ENCODE data around the gene GPR3.

GPR3 gene

GRCh38 chr1:27348861-27349783 lies 43.3 kb upstream of the GPR3 start:
- TF ChIP-seq CTCF (conservative IDR thresholded peaks at IDR 0.05; ENCODE audit: low read length), result no peak
- no peak for TF ChIP-seq EZH2phosphoT487 (IDR thresholded peaks at IDR 0.05; ENCODE audit: borderline replicate concordance)
- Histone ChIP-seq H3K9me3 (ENCODE audit: insufficient read depth, low read depth, low read length) (no peaks in the 10 kb centered on the region), H3K9me2 (replicated peaks; ENCODE audit: low read depth, low read length) (no peaks in the 10 kb centered on the region), H3K36me3 (ENCODE audit: insufficient read depth, low read length) (peaks cover 5% of the 10 kb centered on the region; the same call in 1 of the 2 replicates), H3K4me3 (ENCODE audit: low read length, poor library complexity, severe bottlenecking) (no peak overlapping the region), H3K27me3 (ENCODE audit: insufficient read depth, low read length, poor library complexity, severe bottlenecking) (no peaks in the 10 kb centered on the region), H2AFZ (ENCODE audit: low read length) (no peak overlapping the region), H3K79me2 (ENCODE audit: insufficient read depth, low read length) (peaks cover 19% of the 10 kb centered on the region; the same call in 1 of the 2 replicates), H3K4me1 (ENCODE audit: insufficient read depth, low read length, poor library complexity, severe bottlenecking) (peaks cover 12% of the 10 kb centered on the region), H3K4me2 (ENCODE audit: low read depth, low read length, poor library complexity, severe bottlenecking) (no peak overlapping the region), H3F3A (ENCODE audit: low read depth) (no peaks in the 10 kb centered on the region), H3K9ac (ENCODE audit: low read depth, low read length, poor library complexity, severe bottlenecking) (no peak overlapping the region), H4K20me1 (ENCODE audit: insufficient read depth, low read length, poor library complexity, severe bottlenecking) (no peaks in the 10 kb centered on the region)

- Histone ChIP-seq H3K27me3 (ENCODE audit: insufficient read depth, low read length, poor library complexity, severe bottlenecking) (no peaks in the 10 kb centered on the region), H3K9ac (ENCODE audit: low read depth, low read length, poor library complexity, severe bottlenecking) (no peak overlapping the region), H4K20me1 (ENCODE audit: insufficient read depth, low read length, poor library complexity, severe bottlenecking) (no peaks in the 10 kb centered on the region), H3K79me2 (ENCODE audit: insufficient read depth, low read length) (peaks cover 12% of the 10 kb centered on the region; the same call in 1 of the 2 replicates), H3F3A (ENCODE audit: low read depth) (no peaks in the 10 kb centered on the region), H3K4me3 (ENCODE audit: low read length, poor library complexity, severe bottlenecking) (no peak overlapping the region), H3K4me2 (ENCODE audit: low read depth, low read length, poor library complexity, severe bottlenecking) (no peak overlapping the region), H3K9me2 (replicated peaks; ENCODE audit: low read depth, low read length) (no peaks in the 10 kb centered on the region), H3K36me3 (ENCODE audit: insufficient read depth, low read length) (peaks cover 5% of the 10 kb centered on the region; the same call in 1 of the 2 replicates), H2AFZ (ENCODE audit: low read length) (no peak overlapping the region), H3K4me1 (ENCODE audit: insufficient read depth, low read length, poor library complexity, severe bottlenecking) (peaks cover 7% of the 10 kb centered on the region), H3K9me3 (ENCODE audit: insufficient read depth, low read depth, low read length) (no peaks in the 10 kb centered on the region)
- TF ChIP-seq CTCF (conservative IDR thresholded peaks at IDR 0.05; ENCODE audit: low read length), result no peak
- no peak for TF ChIP-seq EZH2phosphoT487 (IDR thresholded peaks at IDR 0.05; ENCODE audit: borderline replicate concordance)
These were observed 42.4 kb upstream of the GPR3 start for GRCh38 chr1:27349784-27350662.

GRCh38 chr1:27350663-27351540 lies 41.5 kb upstream of the GPR3 start:
- no peak for TF ChIP-seq EZH2phosphoT487 (IDR thresholded peaks at IDR 0.05; ENCODE audit: borderline replicate concordance)
- Histone ChIP-seq H3K4me3 (ENCODE audit: low read length, poor library complexity, severe bottlenecking) (no peak overlapping the region), H3K79me2 (ENCODE audit: insufficient read depth, low read length) (peaks cover 6% of the 10 kb centered on the region; the same call in 1 of the 2 replicates), H4K20me1 (ENCODE audit: insufficient read depth, low read length, poor library complexity, severe bottlenecking) (no peaks in the 10 kb centered on the region), H3K9ac (ENCODE audit: low read depth, low read length, poor library complexity, severe bottlenecking) (no peak overlapping the region), H3K36me3 (ENCODE audit: insufficient read depth, low read length) (peaks cover 5% of the 10 kb centered on the region; the same call in 1 of the 2 replicates), H2AFZ (ENCODE audit: low read length) (no peak overlapping the region), H3K4me2 (ENCODE audit: low read depth, low read length, poor library complexity, severe bottlenecking) (no peak overlapping the region), H3K9me3 (ENCODE audit: insufficient read depth, low read depth, low read length) (no peaks in the 10 kb centered on the region), H3K4me1 (ENCODE audit: insufficient read depth, low read length, poor library complexity, severe bottlenecking) (peaks cover 3% of the 10 kb centered on the region), H3K27me3 (ENCODE audit: insufficient read depth, low read length, poor library complexity, severe bottlenecking) (no peaks in the 10 kb centered on the region), H3F3A (ENCODE audit: low read depth) (no peaks in the 10 kb centered on the region), H3K9me2 (replicated peaks; ENCODE audit: low read depth, low read length) (no peaks in the 10 kb centered on the region)
